Activated CD4-positive, alpha-beta T cell treated with anti-CD3 and anti-CD28 coated beads for 48 hours (primary cell): ENCODE results near the gene C9orf57.
"Not testable (repeated sequence)": the region's sequence is repeated elsewhere in the genome, so short reads cannot be mapped to it uniquely, and the experiment has no call there.

Experiments used
- DNase-seq: peaks from one replicate; pipeline ENCODE4 v3.0.0-alpha.2; 2020

Gene C9orf57

GRCh38 chr9:72060513-72060912 lies at the start of gene C9orf57:
TSS of gene C9orf57 (minus strand) at chr9:72060613. CDS start at chr9:72059331, 1,282 bp downstream.
- DNase-seq, result no peak

GRCh38 chr9:72102520-72102919 lies 42.1 kb upstream of the C9orf57 start:
- DNase-seq, result no peak

GRCh38 chr9:72095520-72095919 lies 35.1 kb upstream of the C9orf57 start:
- DNase-seq, result not testable (repeated sequence)

GRCh38 chr9:72092820-72093219 lies 32.4 kb upstream of the C9orf57 start:
- no peak for DNase-seq

- DNase-seq, result no peak
These were observed 29.2 kb upstream of the C9orf57 start for GRCh38 chr9:72089451-72090130.

GRCh38 chr9:72082536-72082935 lies 22.1 kb upstream of the C9orf57 start:
- no peak for DNase-seq

- DNase-seq, result not testable (repeated sequence)
These were observed 14.3 kb upstream of the C9orf57 start for GRCh38 chr9:72074666-72075065.

GRCh38 chr9:72065076-72065475 lies 4.7 kb upstream of the C9orf57 start:
- no peak for DNase-seq

- no peak for DNase-seq
These were observed 8.3 kb downstream of the C9orf57 start for GRCh38 chr9:72052122-72052521.

- no peak for DNase-seq
These were observed 11.6 kb downstream of the C9orf57 start for GRCh38 chr9:72048850-72049249.

- DNase-seq, result no peak
These were observed 13.6 kb downstream of the C9orf57 start for GRCh38 chr9:72046630-72047456.

GRCh38 chr9:72044095-72044494 lies 16.3 kb downstream of the C9orf57 start:
- DNase-seq, result no peak

GRCh38 chr9:72043576-72043975 lies 16.8 kb downstream of the C9orf57 start:
- DNase-seq, result no peak

- no peak for DNase-seq
These were observed 17.5 kb downstream of the C9orf57 start for GRCh38 chr9:72042928-72043327.

- no peak for DNase-seq
These were observed 18.6 kb downstream of the C9orf57 start for GRCh38 chr9:72041775-72042194.

GRCh38 chr9:72041369-72041768 lies 19.0 kb downstream of the C9orf57 start:
- DNase-seq, result no peak

- no peak for DNase-seq
These were observed 20.9 kb downstream of the C9orf57 start for GRCh38 chr9:72039532-72039931.

- peak; percentile 79 for DNase-seq
These were observed 21.5 kb downstream of the C9orf57 start for GRCh38 chr9:72038890-72039410.

- no peak for DNase-seq
These were observed 22.0 kb downstream of the C9orf57 start for GRCh38 chr9:72038408-72038807.

- no peak for DNase-seq
These were observed 22.8 kb downstream of the C9orf57 start for GRCh38 chr9:72037571-72037970.

- no peak for DNase-seq
These were observed 29.6 kb downstream of the C9orf57 start for GRCh38 chr9:72030767-72031166.

- DNase-seq, result no peak
These were observed 30.4 kb downstream of the C9orf57 start for GRCh38 chr9:72029986-72030385.

- DNase-seq, result no peak
These were observed 34.5 kb downstream of the C9orf57 start for GRCh38 chr9:72025906-72026305.

- no peak for DNase-seq
These were observed 36.8 kb downstream of the C9orf57 start for GRCh38 chr9:72023596-72023995.
